Hypothalamus (tissue), 51 donors: ENCODE data around the gene RMI1.

Source experiments
- DNase-seq, 51 donors: peaks; one replicate each; lab custom pipeline; 2025; lab: John Stamatoyannopoulos, UW

Gene RMI1

GRCh38 chr9:83966209-83966582 lies 14.4 kb upstream of the RMI1 start:
- DNase-seq, result no peak

- DNase-seq, result no peak
These were observed 13.5 kb upstream of the RMI1 start for GRCh38 chr9:83967073-83967472.

- no peak for DNase-seq
These were observed 11.0 kb upstream of the RMI1 start for GRCh38 chr9:83969602-83970001.

GRCh38 chr9:83971485-83971884 lies 9.1 kb upstream of the RMI1 start:
- no peak for DNase-seq

GRCh38 chr9:83972286-83972685 lies 8.3 kb upstream of the RMI1 start:
- no peak for DNase-seq

- no peak for DNase-seq
These were observed 5.3 kb upstream of the RMI1 start for GRCh38 chr9:83975300-83975699.

GRCh38 chr9:83976372-83976771 lies 4.2 kb upstream of the RMI1 start:
- DNase-seq, result no peak

GRCh38 chr9:83977196-83977595 lies 3.4 kb upstream of the RMI1 start:
- no peak for DNase-seq

- peak in 50 of 51 donors; percentile 33 to 90 (median 73) for DNase-seq
These were observed 1.4 kb upstream of the RMI1 start for GRCh38 chr9:83978992-83979811.

GRCh38 chr9:83979812-83980394 lies 702 bp upstream of the RMI1 start, which contains the start of gene HNRNPK:
TSS of gene HNRNPK (minus strand) at chr9:83980215. CDS start at chr9:83978252, 1,963 bp downstream.
- DNase-seq, result peak; percentile 85 to 100 (median 97)

- peak in 4 of 51 donors; percentile 8 to 72 (median 36) for DNase-seq
These were observed 694 bp downstream of the RMI1 start for GRCh38 chr9:83981126-83981871.

- no peak for DNase-seq
These were observed 5.6 kb downstream of the RMI1 start for GRCh38 chr9:83986195-83986594.

- no peak for DNase-seq
These were observed 6.3 kb downstream of the RMI1 start for GRCh38 chr9:83986765-83987401.

- no peak for DNase-seq
These were observed 6.8 kb downstream of the RMI1 start for GRCh38 chr9:83987402-83987791.

GRCh38 chr9:83988411-83988810 lies 7.8 kb downstream of the RMI1 start:
- no peak for DNase-seq

- no peak for DNase-seq
These were observed 10.8 kb downstream of the RMI1 start for GRCh38 chr9:83991355-83991754.

- DNase-seq, result no peak
These were observed 11.8 kb downstream of the RMI1 start for GRCh38 chr9:83992407-83992806.

GRCh38 chr9:83992901-83993300 lies 12.3 kb downstream of the RMI1 start:
- no peak for DNase-seq

- DNase-seq, result no peak
These were observed 15.5 kb downstream of the RMI1 start for GRCh38 chr9:83996126-83996525.

GRCh38 chr9:83999141-83999918 lies 18.7 kb downstream of the RMI1 start:
- DNase-seq, result no peak
